Measurements from ENCODE around the gene CNBD2.
A peak's percentile ranks its signal among the peaks of the same experiment; 100 is the strongest.
"Not testable (repeated sequence)": the region's sequence is repeated elsewhere in the genome, so short reads cannot be mapped to it uniquely, and the experiment has no call there.

The CNBD2 gene

GRCh38 chr20:35942243-35942642 is 26.1 kb upstream of the CNBD2 start:
- TF ChIP-seq CTCF (conservative IDR thresholded peaks at IDR 0.05; ENCODE audit: control insufficient read depth, insufficient read depth, low read depth, low read length), result no peak
- DNase-seq (ENCODE audit: low read depth), result no peak
- no peak overlapping the region for H3K4me3 ChIP-seq (ENCODE audit: control insufficient read depth, low read depth, low read length)

- TF ChIP-seq CTCF (conservative IDR thresholded peaks at IDR 0.05; ENCODE audit: control insufficient read depth, insufficient read depth, low read depth, low read length), result peak; percentile 25
- DNase-seq (ENCODE audit: low read depth), result peak; percentile 33
- H3K4me3 ChIP-seq (ENCODE audit: control insufficient read depth, low read depth, low read length), result no peak overlapping the region
These were observed 20.9 kb upstream of the CNBD2 start for GRCh38 chr20:35947489-35947888.

- no peak for TF ChIP-seq CTCF (conservative IDR thresholded peaks at IDR 0.05; ENCODE audit: control insufficient read depth, insufficient read depth, low read depth, low read length)
- no peak overlapping the region for H3K4me3 ChIP-seq (ENCODE audit: control insufficient read depth, low read depth, low read length)
- peak; percentile 26 for DNase-seq (ENCODE audit: low read depth)
These were observed 20.5 kb upstream of the CNBD2 start for GRCh38 chr20:35947907-35948306.

GRCh38 chr20:35950093-35950492 is 18.3 kb upstream of the CNBD2 start:
- DNase-seq (ENCODE audit: low read depth), result no peak
- TF ChIP-seq CTCF (conservative IDR thresholded peaks at IDR 0.05; ENCODE audit: control insufficient read depth, insufficient read depth, low read depth, low read length), result no peak
- H3K4me3 ChIP-seq (ENCODE audit: control insufficient read depth, low read depth, low read length), result no peak overlapping the region

- not testable (repeated sequence) for H3K4me3 ChIP-seq (ENCODE audit: control insufficient read depth, low read depth, low read length)
These were observed 16.3 kb upstream of the CNBD2 start for GRCh38 chr20:35952080-35952479.

GRCh38 chr20:35952480-35953386 is 15.7 kb upstream of the CNBD2 start:
- no peak for TF ChIP-seq CTCF (conservative IDR thresholded peaks at IDR 0.05; ENCODE audit: control insufficient read depth, insufficient read depth, low read depth, low read length)
- peak; percentile 34 for DNase-seq (ENCODE audit: low read depth)

More at GRCh38 chr20:35952080-35952479, 16.3 kb upstream of the CNBD2 start:
- DNase-seq (ENCODE audit: low read depth), result not testable (repeated sequence)

GRCh38 chr20:35953387-35954199 is 14.8 kb upstream of the CNBD2 start:
- DNase-seq (ENCODE audit: low read depth), result peak; percentile 25
- TF ChIP-seq CTCF (conservative IDR thresholded peaks at IDR 0.05; ENCODE audit: control insufficient read depth, insufficient read depth, low read depth, low read length), result no peak
- H3K4me3 ChIP-seq (ENCODE audit: control insufficient read depth, low read depth, low read length), result peak overlapping the region; percentile 89

More at GRCh38 chr20:35952480-35953386, 15.7 kb upstream of the CNBD2 start:
- H3K4me3 ChIP-seq (ENCODE audit: control insufficient read depth, low read depth, low read length), result peak overlapping the region; percentile 89

Data from fibroblast of mammary gland (primary cell).